Activated gamma-delta T cell treated with anti-CD3 and anti-CD28 coated beads, Interleukin-2, amount 50 U/mL, for 16 hours (primary cell): Measurements from ENCODE around the gene CCDC175.

ENCODE experiments used
- DNase-seq: peaks from one replicate; pipeline ENCODE4 v3.0.0-alpha.2; 2020; ENCODE audit warnings: low read depth

Gene CCDC175

DNA sequence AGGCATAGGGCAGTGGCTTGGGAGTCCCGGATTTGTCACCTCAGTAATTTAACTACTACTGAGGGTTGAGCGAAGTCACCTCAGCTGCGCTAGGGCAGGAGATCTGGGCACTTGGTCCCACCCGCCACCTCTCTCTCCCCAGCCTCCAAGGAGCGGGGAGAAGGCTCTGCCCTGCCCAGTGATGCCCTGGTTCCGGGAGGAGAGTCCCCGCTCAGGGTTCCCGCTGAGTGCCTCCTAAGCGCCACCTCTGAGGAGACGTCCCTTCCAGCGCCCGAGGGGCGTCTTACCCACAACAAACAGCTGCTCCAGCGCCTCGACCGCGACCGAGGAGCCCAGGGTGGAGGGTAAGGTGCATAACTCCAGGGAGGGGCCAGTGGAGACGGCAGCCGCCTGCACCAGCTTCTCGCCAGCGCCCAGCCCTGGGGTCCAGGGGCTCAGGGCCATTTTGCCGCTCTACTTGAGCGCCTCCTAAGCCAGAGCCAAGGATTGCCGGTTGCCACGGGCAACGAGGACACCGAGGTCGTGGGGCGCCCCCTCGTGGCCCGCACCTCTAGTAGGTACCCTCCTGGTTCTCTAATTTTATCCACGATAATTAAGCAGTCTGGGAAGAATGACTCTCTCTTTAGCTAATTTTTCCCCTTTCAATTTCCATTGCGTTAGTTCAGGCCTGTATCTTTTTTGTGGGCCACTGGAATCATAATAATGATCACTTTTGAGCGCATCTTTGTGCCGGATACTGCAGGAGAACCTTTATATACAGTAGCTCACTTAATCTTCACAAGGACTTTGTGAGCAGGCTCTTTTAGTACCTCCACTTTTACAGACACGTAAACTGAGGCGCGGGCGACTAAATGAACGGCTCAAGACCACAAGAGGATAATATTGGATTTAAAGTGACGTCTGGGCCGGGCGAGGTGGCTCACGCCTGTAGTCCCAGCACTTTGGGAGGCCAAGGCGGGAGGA, at the start of gene CCDC175:
CCDC175 (minus strand) TSS at position 481 of the 963 bp plus-strand sequence; CDS start at position 444, 37 bp downstream.
- DNase-seq = peak; percentile 62

GRCh38 chr14:59622631-59623030, 46.0 kb upstream of the CCDC175 start:
- no peak for DNase-seq

DNA sequence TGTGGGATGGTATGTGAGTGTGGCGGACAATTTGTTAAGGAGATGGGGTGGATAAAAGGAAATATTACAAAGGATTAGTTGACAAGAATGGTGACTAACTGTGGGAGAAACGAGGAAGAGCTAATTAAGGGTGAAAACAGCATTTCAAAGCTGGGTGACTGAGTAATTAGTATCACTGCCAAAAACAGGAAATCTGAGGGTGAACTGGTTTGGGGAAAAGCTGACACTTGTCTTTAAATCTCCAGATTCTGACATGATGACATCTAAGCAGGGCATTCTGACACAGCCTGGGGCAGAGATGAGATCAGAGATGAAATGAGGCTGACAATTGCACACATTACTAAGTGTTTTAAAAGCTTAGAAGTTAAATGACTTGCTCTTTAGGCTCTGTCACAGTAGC, 42.4 kb upstream of the CCDC175 start:
- no peak for DNase-seq

DNA sequence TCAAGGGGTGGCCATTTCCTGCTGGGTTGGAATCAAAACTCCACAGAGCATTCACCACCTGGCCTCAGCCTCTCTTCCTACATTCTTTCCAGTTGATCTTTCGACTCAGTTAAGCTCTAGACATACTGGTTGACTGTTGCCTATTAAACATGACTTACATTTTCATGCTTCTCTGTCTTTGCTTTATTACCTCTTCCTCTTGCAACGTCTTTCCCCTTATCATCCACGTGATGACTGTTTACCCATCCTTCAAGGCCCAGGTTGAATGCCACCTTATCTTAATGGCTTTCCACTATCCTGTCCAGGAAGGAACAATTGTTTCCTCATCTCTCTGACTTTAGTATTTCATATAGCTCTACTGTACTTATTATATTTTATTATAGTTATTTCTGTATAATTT, 24.4 kb upstream of the CCDC175 start:
- DNase-seq = no peak

DNA sequence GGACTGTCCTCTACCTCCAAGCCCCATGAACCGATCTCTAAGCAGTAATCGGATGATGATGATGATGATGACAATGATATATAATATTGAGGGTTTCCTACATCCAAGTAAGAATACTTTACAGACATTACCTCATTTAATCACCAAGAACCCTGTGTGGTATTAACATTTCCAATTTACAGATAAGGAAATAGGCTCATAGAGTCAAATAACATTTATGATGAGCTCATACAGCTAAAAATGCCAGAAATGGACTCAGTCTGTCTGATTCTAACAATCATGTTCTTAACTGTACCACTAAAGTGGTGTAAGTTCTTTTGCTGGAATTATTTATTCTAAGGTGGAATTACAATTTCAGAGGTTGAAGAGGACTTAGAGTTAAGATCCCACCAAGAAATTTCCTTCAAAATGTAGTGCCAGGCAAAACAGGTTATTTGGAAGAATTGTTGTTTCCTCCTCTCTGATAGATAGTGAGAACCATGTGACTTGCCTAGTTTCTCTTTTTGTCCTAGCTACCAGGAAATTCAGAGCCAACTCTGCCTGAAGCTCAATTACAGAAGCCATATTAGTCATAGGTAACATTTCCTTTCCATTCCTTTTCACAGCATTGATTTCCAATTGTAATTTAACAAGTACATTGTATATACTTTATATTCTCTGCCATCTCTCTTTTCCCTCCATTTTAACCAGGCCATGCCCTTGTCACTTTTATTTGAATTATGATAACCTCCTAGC, 23.8 kb upstream of the CCDC175 start:
- no peak for DNase-seq

- no peak for DNase-seq
Measured at GRCh38 chr14:59595071-59595470, 18.5 kb upstream of the CCDC175 start.

DNA sequence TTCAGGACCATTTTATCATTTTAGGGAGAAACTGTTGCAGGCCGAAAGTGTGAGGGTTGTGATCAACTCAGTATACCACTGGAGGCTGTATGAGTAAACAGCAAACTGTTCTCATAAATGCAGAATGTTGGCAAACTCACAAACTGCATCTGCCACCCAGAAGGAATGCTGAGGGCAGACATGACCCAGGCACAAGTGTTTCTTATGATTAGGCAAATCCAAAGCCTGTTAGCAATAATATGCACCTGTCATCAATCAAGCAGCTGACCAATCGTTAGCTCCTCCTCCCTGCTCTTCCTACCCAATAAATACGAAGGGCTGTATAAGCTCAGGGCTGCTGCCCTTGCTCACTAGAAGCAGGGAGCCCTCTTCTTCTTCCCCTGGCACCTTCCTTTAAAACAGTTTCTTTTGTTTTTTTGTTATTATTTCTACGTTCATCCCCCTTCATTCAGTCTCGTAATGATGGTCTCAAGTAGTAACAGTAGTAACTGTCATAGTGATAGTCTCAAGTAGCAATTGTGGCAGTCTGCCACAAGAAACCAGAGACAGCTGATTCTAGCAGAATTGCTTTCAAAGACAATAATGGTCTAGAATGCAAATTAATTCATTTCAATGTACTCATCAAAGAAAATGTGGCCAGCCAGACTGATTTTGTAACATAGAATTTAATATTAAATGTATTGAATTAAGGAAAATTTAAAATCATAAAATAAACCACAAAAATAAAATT, 15.2 kb upstream of the CCDC175 start:
- no peak for DNase-seq

DNA sequence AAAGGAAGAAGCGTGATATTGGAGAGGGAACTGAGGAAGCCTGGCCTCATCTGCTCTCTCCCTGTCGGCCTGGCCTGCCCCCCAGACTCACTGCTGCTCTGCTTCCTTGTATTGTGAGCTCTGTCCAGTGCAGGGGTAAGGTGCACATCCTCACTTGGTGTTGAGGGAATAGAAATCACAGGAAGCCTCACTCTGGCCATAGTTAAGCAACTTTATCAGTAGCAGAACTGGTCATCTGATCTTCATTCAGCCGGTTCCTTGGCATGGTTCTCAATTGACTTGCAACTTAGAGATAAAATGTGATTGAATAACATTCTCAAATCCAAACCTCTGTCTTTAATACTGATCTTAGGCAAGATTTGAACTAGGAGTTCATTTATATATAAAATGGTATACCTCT, 11.5 kb upstream of the CCDC175 start:
- DNase-seq = no peak

GRCh38 chr14:59585891-59586554, 9.4 kb upstream of the CCDC175 start:
- DNase-seq = no peak

- no peak for DNase-seq
Measured at GRCh38 chr14:59583755-59584154, 7.1 kb upstream of the CCDC175 start.

DNA sequence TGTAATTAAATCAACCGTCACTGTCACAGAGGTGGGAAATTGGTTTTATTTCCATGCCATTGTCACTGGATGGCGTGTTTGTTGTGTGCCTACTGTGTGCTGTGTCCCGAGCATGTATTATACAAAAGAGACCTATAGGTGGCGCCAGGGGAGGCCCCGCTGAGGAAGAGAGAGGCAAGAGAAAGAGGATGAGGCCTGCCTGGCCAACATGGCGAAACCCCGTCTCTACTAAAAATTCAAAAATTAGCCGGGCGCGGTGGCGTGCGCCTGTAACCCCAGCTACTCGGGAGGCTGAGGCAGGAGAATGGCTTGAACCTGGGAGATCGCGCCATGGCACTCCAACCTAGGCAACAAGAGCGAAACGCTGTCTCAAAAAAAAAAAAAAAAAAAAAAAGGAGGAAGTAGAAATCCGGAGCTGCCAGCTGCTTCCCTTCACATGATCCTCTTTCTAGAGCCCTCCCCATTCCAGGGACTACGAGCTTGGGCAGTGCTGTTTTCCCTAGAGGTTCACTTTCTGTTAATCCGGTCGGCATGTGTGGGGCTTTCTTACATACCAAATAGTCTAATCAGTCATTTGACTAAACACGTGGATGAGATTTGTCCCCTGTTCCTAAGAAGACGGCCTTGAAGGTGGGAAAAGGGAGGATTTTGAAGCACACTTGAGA, 6.4 kb upstream of the CCDC175 start:
- DNase-seq = no peak

DNA sequence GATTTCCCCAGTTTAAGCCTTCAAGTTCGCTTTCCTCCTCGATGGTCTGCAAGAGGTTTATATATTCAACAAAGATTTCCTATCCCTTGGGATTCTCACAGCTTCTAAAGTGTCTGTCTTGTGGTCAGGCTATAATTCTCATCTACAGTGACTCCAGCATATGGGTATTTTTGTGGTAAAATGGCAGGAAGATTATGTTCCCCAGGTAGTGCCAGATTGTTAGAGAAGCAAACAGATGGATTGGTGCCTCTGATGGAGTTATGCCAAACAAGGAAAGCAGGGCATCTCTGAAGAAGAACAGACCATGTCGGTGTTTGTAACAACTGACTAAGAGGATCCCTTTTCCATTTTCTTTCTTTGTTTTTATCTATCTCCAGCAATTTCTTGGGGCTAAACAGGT, 5.5 kb upstream of the CCDC175 start:
- DNase-seq = no peak

- DNase-seq = no peak
Measured at GRCh38 chr14:59580911-59581310, 4.3 kb upstream of the CCDC175 start.

DNA sequence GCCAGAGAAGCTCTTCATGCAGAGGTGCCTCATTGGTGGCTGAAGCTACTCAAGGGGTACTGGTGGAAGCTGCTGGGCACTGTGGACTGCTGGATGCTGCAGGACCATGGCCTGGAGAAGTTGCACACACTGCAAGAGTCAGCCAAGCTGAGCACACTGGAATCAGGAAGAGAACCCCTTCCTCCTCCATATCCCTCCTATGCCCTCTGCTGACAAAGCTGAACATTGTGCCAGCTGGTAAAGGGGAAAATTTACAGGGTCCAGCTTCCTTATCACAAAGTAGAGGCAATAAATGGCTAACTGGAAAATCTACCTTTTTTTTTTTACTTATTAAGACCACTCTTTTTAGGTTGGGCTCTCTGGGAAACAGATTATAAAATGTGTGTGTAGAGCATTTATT, 6.5 kb downstream of the CCDC175 start:
- DNase-seq = no peak

DNA sequence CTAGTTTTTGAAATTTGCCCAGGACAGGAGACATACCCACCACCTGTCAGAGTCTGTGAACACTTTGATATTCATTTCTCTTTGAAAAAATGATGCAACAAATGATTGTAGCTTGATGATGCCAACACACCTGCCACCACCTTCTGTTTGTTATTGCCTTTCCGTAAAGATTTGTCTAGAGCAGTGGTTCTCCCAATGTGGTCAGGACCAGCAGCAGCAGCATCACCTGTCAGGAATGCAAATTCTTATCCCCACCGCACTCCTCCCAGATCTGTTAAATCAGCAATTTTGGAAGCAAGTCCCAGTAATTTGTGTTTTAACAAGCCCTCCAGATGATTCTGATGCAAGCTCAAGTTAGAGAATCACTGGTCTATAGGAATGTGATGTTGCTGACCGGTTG, 9.9 kb downstream of the CCDC175 start:
- no peak for DNase-seq

- no peak for DNase-seq
Measured at GRCh38 chr14:59566296-59566695, 10.3 kb downstream of the CCDC175 start.

- no peak for DNase-seq
Measured at GRCh38 chr14:59565087-59565486, 11.5 kb downstream of the CCDC175 start.

GRCh38 chr14:59564366-59564765, 12.2 kb downstream of the CCDC175 start:
- DNase-seq = no peak

GRCh38 chr14:59547310-59547709, 29.3 kb downstream of the CCDC175 start:
- DNase-seq = no peak

DNA sequence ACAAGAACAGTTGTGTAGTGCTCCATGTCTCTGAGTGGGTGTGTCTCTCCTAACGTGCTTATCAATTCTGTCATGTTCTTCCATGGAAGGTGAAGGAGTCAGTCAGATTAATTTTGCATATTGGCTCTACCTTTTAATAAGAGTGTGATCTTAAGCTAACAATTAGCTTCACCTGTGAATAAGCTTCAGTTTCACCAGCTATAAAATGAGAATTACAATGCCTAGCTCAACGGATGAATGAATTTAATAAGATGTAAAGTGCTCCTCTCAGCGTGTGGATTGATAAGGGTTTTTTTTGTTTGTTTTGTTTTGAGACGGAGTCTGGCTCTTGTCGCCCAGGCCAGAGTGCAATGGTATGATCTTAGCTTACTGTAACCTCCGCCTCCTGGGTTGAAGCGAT, 32.7 kb downstream of the CCDC175 start:
- DNase-seq = no peak

- DNase-seq = no peak
Measured at GRCh38 chr14:59541731-59542130, 34.9 kb downstream of the CCDC175 start.
